ENCODE measurements around the gene ACSL3.

- TF ChIP-seq, protein P1, sequence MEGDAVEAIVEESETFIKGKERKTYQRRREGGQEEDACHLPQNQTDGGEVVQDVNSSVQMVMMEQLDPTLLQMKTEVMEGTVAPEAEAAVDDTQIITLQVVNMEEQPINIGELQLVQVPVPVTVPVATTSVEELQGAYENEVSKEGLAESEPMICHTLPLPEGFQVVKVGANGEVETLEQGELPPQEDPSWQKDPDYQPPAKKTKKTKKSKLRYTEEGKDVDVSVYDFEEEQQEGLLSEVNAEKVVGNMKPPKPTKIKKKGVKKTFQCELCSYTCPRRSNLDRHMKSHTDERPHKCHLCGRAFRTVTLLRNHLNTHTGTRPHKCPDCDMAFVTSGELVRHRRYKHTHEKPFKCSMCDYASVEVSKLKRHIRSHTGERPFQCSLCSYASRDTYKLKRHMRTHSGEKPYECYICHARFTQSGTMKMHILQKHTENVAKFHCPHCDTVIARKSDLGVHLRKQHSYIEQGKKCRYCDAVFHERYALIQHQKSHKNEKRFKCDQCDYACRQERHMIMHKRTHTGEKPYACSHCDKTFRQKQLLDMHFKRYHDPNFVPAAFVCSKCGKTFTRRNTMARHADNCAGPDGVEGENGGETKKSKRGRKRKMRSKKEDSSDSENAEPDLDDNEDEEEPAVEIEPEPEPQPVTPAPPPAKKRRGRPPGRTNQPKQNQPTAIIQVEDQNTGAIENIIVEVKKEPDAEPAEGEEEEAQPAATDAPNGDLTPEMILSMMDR (IDR thresholded peaks at IDR 0.05; ENCODE audit: low read length), result no peak
- TF ChIP-seq EZH2phosphoT487 (IDR thresholded peaks at IDR 0.05; ENCODE audit: low read length), result no peak
- TF ChIP-seq EZH2 (optimal IDR thresholded peaks at IDR 0.05; ENCODE audit: low read depth, low read length), result no peak
These were observed 17.6 kb downstream of the ACSL3 start for GRCh38 chr2:222878301-222878876.

Measured in MM.1S (cell line).